ENCODE results near the gene KCNJ14.

DNA sequence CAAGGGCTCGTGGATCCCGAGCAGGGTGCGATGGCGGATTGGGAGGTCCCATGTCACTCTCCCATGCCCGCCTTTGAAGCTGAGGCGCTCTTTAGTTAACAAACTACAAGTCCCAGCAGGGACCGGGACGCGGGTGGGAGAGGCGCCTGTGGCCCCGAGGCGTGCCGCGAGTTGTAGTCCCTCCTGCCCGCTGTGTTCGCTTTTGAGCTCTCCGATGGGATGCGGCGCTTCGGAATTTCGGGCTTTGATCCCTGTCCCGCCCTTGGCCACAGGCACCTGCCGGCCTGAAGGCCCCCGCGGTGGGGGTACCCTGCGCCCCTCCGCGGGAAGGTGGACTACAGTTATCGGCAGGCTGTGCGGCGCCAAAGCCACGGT is 24.8 kb downstream of the KCNJ14 start:
- TF ChIP-seq CTCF (IDR thresholded peaks at IDR 0.05) (no peak), POLR2A (IDR thresholded peaks at IDR 0.05) (no peak), POLR2AphosphoS5 (IDR thresholded peaks at IDR 0.05) (peak in 1 of 3 donors; percentile 4)
